Stomach smooth muscle (tissue), 2 donors: ENCODE results near the gene PRUNE2.

Experiments used
- H3K27ac ChIP-seq: one replicate; pipeline ENCODE4 v1.7.0; 2013; ENCODE audit warnings: mild to moderate bottlenecking, low read length, inconsistent platforms
- H3K27me3 ChIP-seq, 2 donors: one replicate each; pipeline ENCODE4 v1.7.0; 2013; ENCODE audit warnings: low read length in 2 of 2; ENCODE audit not compliant: insufficient read depth in 2 of 2, control insufficient read depth in 1 of 2
- H3K36me3 ChIP-seq, 2 donors: one replicate each; pipeline ENCODE4 v1.7.0; 2013; ENCODE audit warnings: low read length in 2 of 2; ENCODE audit not compliant: control insufficient read depth in 2 of 2, insufficient read depth in 2 of 2
- H3K4me1 ChIP-seq: one replicate; pipeline ENCODE4 v1.7.0; 2013; ENCODE audit warnings: low read length; ENCODE audit not compliant: control insufficient read depth, insufficient read depth
- H3K4me3 ChIP-seq, 2 donors: one replicate each; pipeline ENCODE4 v1.7.0; 2013; ENCODE audit warnings: low read length in 2 of 2
- H3K9ac ChIP-seq, 2 donors: one replicate each; pipeline ENCODE4 v1.7.0; 2013; ENCODE audit warnings: low read length in 2 of 2, mild to moderate bottlenecking in 1 of 2
- H3K9me3 ChIP-seq, 2 donors: one replicate each; pipeline ENCODE4 v1.7.0; 2013; ENCODE audit warnings: low read length in 2 of 2; ENCODE audit not compliant: control insufficient read depth in 2 of 2
- donor health status: healthy.
- donor health status: Pancreatic carcinoma.

The PRUNE2 gene

GRCh38 chr9:76572151-76572550, 333.8 kb downstream of the PRUNE2 start:
- Histone ChIP-seq H3K27ac (no peak overlapping the region), H3K36me3 (no peaks in the 10 kb centered on the region), H3K9me3 (peaks cover 0 to 6% of the 10 kb centered on the region in 2 donors), H3K9ac (no peak overlapping the region), H3K4me3 (no peak overlapping the region), H3K4me1 (no peaks in the 10 kb centered on the region), H3K27me3 (peaks cover 4 to 14% of the 10 kb centered on the region in 2 donors)

DNA sequence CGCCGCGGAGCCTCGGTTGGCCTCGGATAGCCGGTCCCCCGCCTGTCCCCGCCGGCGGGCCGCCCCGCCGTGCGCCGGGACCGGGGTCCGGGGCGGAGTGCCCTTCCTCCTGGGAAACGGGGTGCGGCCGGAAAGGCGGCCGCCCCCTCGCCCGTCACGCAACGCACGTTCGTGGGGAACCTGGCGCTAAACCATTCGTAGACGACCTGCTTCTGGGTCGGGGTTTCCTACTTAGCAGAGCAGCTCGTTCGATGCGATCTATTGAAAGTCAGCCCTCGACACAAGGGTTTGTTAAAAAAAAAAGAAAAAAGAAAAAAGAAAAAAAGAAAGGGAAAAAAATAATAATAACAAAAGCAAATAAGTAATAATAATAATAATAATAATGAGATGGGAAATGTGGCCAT, 334.2 kb downstream of the PRUNE2 start:
- peak overlapping the region in 1 of 2 donors; percentile 24 for H3K4me3 ChIP-seq
- no peak overlapping the region for H3K27ac ChIP-seq

GRCh38 chr9:76571288-76571687, 334.6 kb downstream of the PRUNE2 start:
- no peaks in the 10 kb centered on the region for H3K4me1 ChIP-seq
- peaks cover 0 to 6% of the 10 kb centered on the region in 2 donors for H3K9me3 ChIP-seq
- H3K4me3 ChIP-seq = peak overlapping the region; percentile 24 to 52
- peaks cover 4 to 14% of the 10 kb centered on the region in 2 donors for H3K27me3 ChIP-seq
- no peaks in the 10 kb centered on the region for H3K36me3 ChIP-seq
- no peak overlapping the region for H3K27ac ChIP-seq
- H3K9ac ChIP-seq = no peak overlapping the region

More for the DNA sequence above, 334.2 kb downstream of the PRUNE2 start:
- H3K36me3 ChIP-seq = no peaks in the 10 kb centered on the region
- no peak overlapping the region for H3K9ac ChIP-seq
- H3K9me3 ChIP-seq = peaks cover 0 to 6% of the 10 kb centered on the region in 2 donors
- peaks cover 4 to 14% of the 10 kb centered on the region in 2 donors for H3K27me3 ChIP-seq
- no peaks in the 10 kb centered on the region for H3K4me1 ChIP-seq

DNA sequence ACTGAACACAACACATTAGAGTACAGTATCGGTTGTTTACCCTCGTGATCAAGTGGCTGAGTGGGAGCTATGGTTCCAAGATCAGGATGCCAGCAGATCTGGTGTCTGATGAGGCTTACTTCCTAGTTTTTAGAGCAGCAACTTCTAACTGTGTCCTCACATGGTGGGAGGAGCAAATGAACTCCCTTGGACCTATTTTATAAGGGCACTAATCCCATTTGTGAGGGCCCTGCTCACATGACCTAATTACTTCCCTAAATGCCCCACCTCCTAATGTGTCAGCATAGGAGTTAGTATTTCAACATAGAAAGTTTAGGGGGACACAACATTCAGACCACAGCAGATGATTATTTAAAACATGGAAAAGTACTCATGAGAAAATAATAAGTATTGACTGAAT, 335.1 kb downstream of the PRUNE2 start:
- Histone ChIP-seq H3K9ac (no peak overlapping the region), H3K4me1 (no peaks in the 10 kb centered on the region), H3K36me3 (no peaks in the 10 kb centered on the region), H3K9me3 (peaks cover 0 to 6% of the 10 kb centered on the region in 2 donors), H3K27ac (no peak overlapping the region), H3K4me3 (no peak overlapping the region), H3K27me3 (peaks cover 4 to 14% of the 10 kb centered on the region in 2 donors)

DNA sequence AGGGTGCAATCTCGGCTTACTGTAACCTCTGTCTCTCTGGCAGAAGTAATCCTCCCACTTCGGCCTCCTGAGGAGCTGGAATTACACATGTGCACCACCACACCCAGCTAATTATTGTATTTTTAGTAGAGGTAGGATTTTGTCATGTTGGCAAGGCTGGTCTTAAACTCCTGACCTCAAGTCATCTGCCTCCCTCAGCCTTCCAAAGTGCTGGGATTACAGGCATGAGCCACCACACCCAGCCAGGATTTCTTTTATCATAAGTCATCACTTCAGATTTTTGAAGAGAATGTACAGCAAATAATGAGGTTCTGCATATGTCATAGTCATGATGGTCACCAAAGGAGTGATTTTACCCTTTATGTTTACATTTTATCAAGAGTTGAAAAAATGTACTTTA, 338.8 kb downstream of the PRUNE2 start:
- peaks cover 4 to 12% of the 10 kb centered on the region in 2 donors for H3K27me3 ChIP-seq
- H3K9me3 ChIP-seq = peaks cover 0 to 6% of the 10 kb centered on the region in 2 donors
- no peak overlapping the region for H3K27ac ChIP-seq
- H3K4me1 ChIP-seq = no peaks in the 10 kb centered on the region
- H3K9ac ChIP-seq = no peak overlapping the region
- no peak overlapping the region for H3K4me3 ChIP-seq
- no peaks in the 10 kb centered on the region for H3K36me3 ChIP-seq

DNA sequence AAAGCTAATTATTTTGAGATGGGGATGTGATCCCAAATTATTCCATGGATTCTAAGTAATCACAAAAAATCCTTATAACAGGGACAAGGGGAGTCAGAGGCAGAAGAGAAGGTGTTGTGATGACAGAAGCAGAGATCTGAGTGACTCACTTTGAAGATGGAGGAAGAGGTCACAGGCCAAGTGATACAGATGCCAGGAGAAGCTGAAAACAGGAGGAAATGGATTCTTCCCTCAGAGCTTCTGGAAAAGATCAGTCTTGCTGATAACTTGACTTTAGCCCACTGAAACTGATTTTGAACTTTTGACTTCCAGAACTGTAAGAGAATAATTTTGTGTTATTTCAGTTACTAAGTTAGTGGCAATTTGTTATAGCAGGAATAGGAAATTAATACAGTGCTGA, 341.6 kb downstream of the PRUNE2 start:
- H3K27me3 ChIP-seq = no peaks in the 10 kb centered on the region
- H3K4me1 ChIP-seq = no peaks in the 10 kb centered on the region
- H3K27ac ChIP-seq = no peak overlapping the region
- no peak overlapping the region for H3K4me3 ChIP-seq
- no peaks in the 10 kb centered on the region for H3K9me3 ChIP-seq
- no peaks in the 10 kb centered on the region for H3K36me3 ChIP-seq
- no peak overlapping the region for H3K9ac ChIP-seq

- H3K27me3 ChIP-seq = no peaks in the 10 kb centered on the region
- H3K9ac ChIP-seq = no peak overlapping the region
- H3K4me1 ChIP-seq = no peaks in the 10 kb centered on the region
- H3K27ac ChIP-seq = no peak overlapping the region
- no peak overlapping the region for H3K4me3 ChIP-seq
- H3K9me3 ChIP-seq = no peaks in the 10 kb centered on the region
- H3K36me3 ChIP-seq = no peaks in the 10 kb centered on the region
Observed at GRCh38 chr9:76562511-76562911, 343.4 kb downstream of the PRUNE2 start.

DNA sequence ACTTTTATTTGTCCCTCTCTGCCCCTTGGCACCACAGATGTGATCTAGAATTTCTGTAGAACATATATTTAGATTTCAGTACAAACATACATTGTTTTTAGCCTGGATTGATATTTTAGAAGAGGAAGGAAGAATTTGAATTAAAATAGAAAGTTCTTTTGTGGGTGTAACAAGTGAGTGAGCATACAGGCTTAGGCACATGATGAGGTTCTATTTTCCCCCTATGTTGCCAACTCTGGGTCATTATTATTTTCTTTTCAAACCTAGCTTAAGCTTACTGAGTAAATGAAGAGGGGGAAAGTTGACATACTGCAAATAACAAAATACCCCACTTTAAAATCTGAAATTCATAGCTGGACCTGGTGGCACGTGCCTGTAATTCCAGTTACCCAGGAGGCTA, 344.0 kb downstream of the PRUNE2 start:
- no peaks in the 10 kb centered on the region for H3K27me3 ChIP-seq
- H3K36me3 ChIP-seq = no peaks in the 10 kb centered on the region
- H3K9me3 ChIP-seq = no peaks in the 10 kb centered on the region
- H3K4me1 ChIP-seq = no peaks in the 10 kb centered on the region
- no peak overlapping the region for H3K4me3 ChIP-seq
- no peak overlapping the region for H3K27ac ChIP-seq
- H3K9ac ChIP-seq = no peak overlapping the region
